Activated CD4-positive, alpha-beta T cell treated with anti-CD3 and anti-CD28 coated beads, Interleukin-2, amount 50 U/mL, for 4 hours (primary cell): ENCODE results near the gene SIM1.
"Not testable (repeated sequence)": the region's sequence is repeated elsewhere in the genome, so short reads cannot be mapped to it uniquely, and the experiment has no call there.

Experiments
- DNase-seq, 2 experiments: peaks; one replicate each; pipeline ENCODE4 v3.0.0-alpha.2; 2020

The SIM1 gene

GRCh38 chr6:100426241-100426640 lies 38.5 kb downstream of the SIM1 start:
- DNase-seq, result no peak

GRCh38 chr6:100420711-100421110 lies 44.0 kb downstream of the SIM1 start:
- DNase-seq, result no peak

- DNase-seq, result no peak
These were observed 47.7 kb downstream of the SIM1 start for GRCh38 chr6:100417036-100417435.

GRCh38 chr6:100415768-100416167 lies 49.0 kb downstream of the SIM1 start:
- no peak for DNase-seq

- DNase-seq, result no peak
These were observed 51.8 kb downstream of the SIM1 start for GRCh38 chr6:100412872-100413271.

- no peak for DNase-seq
These were observed 60.7 kb downstream of the SIM1 start for GRCh38 chr6:100404051-100404450.

GRCh38 chr6:100393493-100393892 lies 71.2 kb downstream of the SIM1 start:
- no peak for DNase-seq

GRCh38 chr6:100392423-100392822 lies 72.3 kb downstream of the SIM1 start:
- no peak for DNase-seq

- no peak for DNase-seq
These were observed 75.7 kb downstream of the SIM1 start for GRCh38 chr6:100388868-100389519.

GRCh38 chr6:100382767-100383195 lies 81.9 kb downstream of the SIM1 start:
- DNase-seq, result no peak

GRCh38 chr6:100382031-100382430 lies 82.7 kb downstream of the SIM1 start:
- DNase-seq, result no peak

GRCh38 chr6:100381111-100381510 lies 83.6 kb downstream of the SIM1 start:
- DNase-seq, result no peak

GRCh38 chr6:100379386-100379785 lies 85.3 kb downstream of the SIM1 start:
- DNase-seq, result no peak

GRCh38 chr6:100378576-100378975 lies 86.1 kb downstream of the SIM1 start:
- no peak for DNase-seq

- DNase-seq, result no peak
These were observed 88.6 kb downstream of the SIM1 start for GRCh38 chr6:100376103-100376502.

- DNase-seq, result no peak
These were observed 92.2 kb downstream of the SIM1 start for GRCh38 chr6:100372326-100373091.

GRCh38 chr6:100371591-100371990 lies 93.1 kb downstream of the SIM1 start:
- DNase-seq, result no peak

- no peak for DNase-seq
These were observed 94.5 kb downstream of the SIM1 start for GRCh38 chr6:100370265-100370664.

GRCh38 chr6:100366419-100366818 lies 98.3 kb downstream of the SIM1 start:
- no peak for DNase-seq

GRCh38 chr6:100363651-100364050 lies 101.1 kb downstream of the SIM1 start:
- no peak for DNase-seq

- not testable (repeated sequence) for DNase-seq
These were observed 109.7 kb downstream of the SIM1 start for GRCh38 chr6:100354736-100355641.

GRCh38 chr6:100353276-100354015 lies 111.3 kb downstream of the SIM1 start:
- no peak for DNase-seq

GRCh38 chr6:100350139-100350538 lies 114.6 kb downstream of the SIM1 start:
- DNase-seq, result no peak
